GM12878 (cell line): ENCODE data around the gene MYH6. TPM values are rescaled to one million over a fixed set of nuclear protein-coding genes. Genes with fewer than 3 reads are reported as not detected.
"Not testable (repeated sequence)": the region's sequence is repeated elsewhere in the genome, so short reads cannot be mapped to it uniquely, and the experiment has no call there.

Experiments
- ATAC-seq: fragments of 200-7000 bp; cut with Tn5 transposase; 3 replicates; pipeline ENCODE4 v1.9.1; 2020; ENCODE audit warnings: mild to moderate bottlenecking, moderate library complexity
- BruUV-seq: library from RNA; stranded (reverse); fragments of 400-500 nt; replicated peaks from 2 replicates; lab custom pipeline; 2021; lab: Mats Ljungman, UMichigan
- CTCF ChIA-PET: fragments of 300-600 bp; sonication (Branson Sonifier 250); formaldehyde crosslinking; extraction: SDS; loops from one replicate; lab custom pipeline; 2021; ENCODE audit warnings: inconsistent platforms; lab: Yijun Ruan, JAX
- POLR2A ChIA-PET: fragments of 350-600 bp; formaldehyde crosslinking; extraction: SDS; loops from one replicate; lab custom pipeline; 2021; ENCODE audit warnings: inconsistent platforms; lab: Charles Lee
- RAD21 ChIA-PET: fragments of 300-600 bp; sonication (Branson Sonifier 250); formaldehyde crosslinking; loops from one replicate; lab custom pipeline; 2023; ENCODE audit warnings: antibody characterized with exemption; ENCODE audit not compliant: unreplicated experiment; lab: Charles Lee
- SMC1A ChIA-PET: fragments of 300-600 bp; sonication (Branson Sonifier 250); formaldehyde crosslinking; loops from one replicate; lab custom pipeline; 2023; ENCODE audit not compliant: unreplicated experiment, uncharacterized antibody; lab: Charles Lee
- DNase-seq: peaks from one replicate; pipeline ENCODE4 v3.0.0-alpha.2; 2011; ENCODE audit warnings: low read depth, low spot score
- FAIRE-seq: peaks from 3 replicates; lab custom pipeline; 2011; peaks lifted over from hg19 to GRCh38; lab: Jason Lieb, UNC
- H2AFZ ChIP-seq: 2 replicates; pipeline ENCODE4 v1.6.0; 2011; ENCODE audit warnings: low read depth, low read length, control low read depth; ENCODE audit not compliant: control insufficient read depth
- H3K27ac ChIP-seq: 2 replicates; pipeline ENCODE4 v1.5.1; 2011; ENCODE audit warnings: control low read depth; ENCODE audit not compliant: control insufficient read depth, insufficient read depth
- H3K27me3 ChIP-seq, 2 experiments: replicated peaks in 1 of 2; 2 replicates each; pipeline versions ENCODE4 v1.6.0 to v1.6.1; 2011; ENCODE audit warnings: low read length in 1 of 2; ENCODE audit not compliant: control insufficient read depth in 2 of 2, insufficient read depth in 2 of 2
- H3K36me3 ChIP-seq, 2 experiments: 2 replicates each; pipeline ENCODE4 v1.5.1; 2011; ENCODE audit warnings: low read length in 1 of 2; ENCODE audit not compliant: control insufficient read depth in 2 of 2, insufficient read depth in 2 of 2
- H3K4me1 ChIP-seq: 2 replicates; pipeline ENCODE4 v1.6.1; 2011; ENCODE audit warnings: mild to moderate bottlenecking, low read length, moderate library complexity, mixed read lengths; ENCODE audit not compliant: control insufficient read depth, insufficient read depth
- H3K4me2 ChIP-seq: 2 replicates; pipeline ENCODE4 v1.6.0; 2011; ENCODE audit warnings: control low read depth; ENCODE audit not compliant: control insufficient read depth, insufficient read depth
- H3K4me3 ChIP-seq: fragments of 200-600 bp; sonication (generic); 2 replicates; pipeline ENCODE4 v1.5.1; 2016
- H3K79me2 ChIP-seq: 2 replicates; pipeline ENCODE4 v1.6.0; 2011; ENCODE audit warnings: low read length; ENCODE audit not compliant: control insufficient read depth, insufficient read depth
- H3K9ac ChIP-seq: 2 replicates; pipeline ENCODE4 v1.8.0; 2011; ENCODE audit warnings: low read length, control low read depth, mixed read lengths; ENCODE audit not compliant: control insufficient read depth, insufficient read depth
- H3K9me3 ChIP-seq: replicated peaks from 3 replicates; pipeline ENCODE4 v1.5.1; 2011; ENCODE audit warnings: mild to moderate bottlenecking, low read length; ENCODE audit not compliant: control insufficient read depth, insufficient read depth
- H4K20me1 ChIP-seq: 2 replicates; pipeline ENCODE4 v1.6.0; 2011; ENCODE audit not compliant: control insufficient read depth, insufficient read depth
- BCL3 ChIP-seq: IDR thresholded peaks from 2 replicates; pipeline ENCODE4 v1.6.1; 2011; ENCODE audit warnings: borderline replicate concordance, low read depth, mild to moderate bottlenecking, moderate library complexity, low read length; ENCODE audit not compliant: insufficient read depth, poor library complexity, severe bottlenecking
- CBX5 ChIP-seq: sonication (generic); IDR thresholded peaks from 2 replicates; pipeline ENCODE4 v1.6.1; 2016; ENCODE audit warnings: low read depth, moderate library complexity, mild to moderate bottlenecking, inconsistent platforms
- CHD4 ChIP-seq: fragments of 200-600 bp; sonication (generic); IDR thresholded peaks from 2 replicates; pipeline ENCODE4 v1.6.1; 2016; ENCODE audit warnings: mild to moderate bottlenecking
- EGR1 ChIP-seq, 2 experiments: IDR thresholded peaks; 1 replicate in 1 of 2; 2 replicates in 1 of 2; pipeline ENCODE4 v1.6.1; 2011 to 2012; ENCODE audit warnings: low read depth in 2 of 2, low read length in 2 of 2, borderline replicate concordance in 1 of 2, mild to moderate bottlenecking in 1 of 2, moderate library complexity in 1 of 2
- ESRRA ChIP-seq: IDR thresholded peaks from 2 replicates; pipeline ENCODE4 v1.6.1; 2012; ENCODE audit warnings: mild to moderate bottlenecking, low read length, improper control_type of control experiment
- IKZF1 ChIP-seq: fragments of 450-650 bp; conservative IDR thresholded peaks from 2 replicates; pipeline ENCODE4 v1.6.1; 2017; ENCODE audit warnings: antibody characterized with exemption, mild to moderate bottlenecking
- JUND ChIP-seq: IDR thresholded peaks from 2 replicates; pipeline ENCODE4 v1.6.1; 2012; ENCODE audit warnings: low read depth, mild to moderate bottlenecking, low read length, improper control_type of control experiment, moderate library complexity
- MXI1 ChIP-seq: fragments of 150-350 bp; IDR thresholded peaks from 2 replicates; pipeline ENCODE4 v1.6.1; 2011; ENCODE audit warnings: low read depth, mild to moderate bottlenecking, inconsistent platforms, low read length, improper control_type of control experiment
- NR2C1 ChIP-seq: fragments of 450-650 bp; IDR thresholded peaks from 2 replicates; pipeline ENCODE4 v1.6.1; 2017; ENCODE audit warnings: antibody characterized with exemption, mild to moderate bottlenecking, moderate library complexity
- SMC3 ChIP-seq: IDR thresholded peaks from 2 replicates; pipeline ENCODE4 v1.6.1; 2011; ENCODE audit warnings: low read length, improper control_type of control experiment, borderline replicate concordance
- SRF ChIP-seq, 2 experiments: IDR thresholded peaks; 2 replicates each; pipeline ENCODE4 v1.6.1; 2011; ENCODE audit warnings: low read depth in 2 of 2, low read length in 2 of 2, mild to moderate bottlenecking in 1 of 2, moderate library complexity in 1 of 2
- WGBS: methylation state at CpG from one replicate; pipeline ENCODE4 v1.1.6; 2016; ENCODE audit warnings: low lambda C conversion rate; ENCODE audit not compliant: insufficient replicate concordance, insufficient coverage; ENCODE audit errors: missing lambda C conversion rate; 5-methylcytosine and 5-hydroxymethylcytosine counted together
- in situ Hi-C: fragments of 300-500 bp; cut with MboI; formaldehyde crosslinking; loops from 9 replicates; pipeline ENCODE4 v1.14.3; 2018; ENCODE audit warnings: mixed read lengths
- intact Hi-C: fragments of 100-400 bp; cut with micrococcal nuclease; formaldehyde crosslinking; loops from one replicate; pipeline ENCODE4 v1.14.2; 2022; ENCODE audit not compliant: unreplicated experiment
- polyA plus RNA-seq, 11 experiments: library from polyadenylated mRNA; depleted of rRNA in 4 of 11; unstranded in 6 of 11; stranded (reverse) in 5 of 11; fragments of >200 nt; fragmentation: Nextera tagmentation in 4 of 11; fragmentation: Illumina TruSeq in 1 of 11; extraction: Ambion mirVana in 4 of 11; extraction: Trizol in 1 of 11; gene quantifications; 1 replicate in 1 of 11; 2 replicates in 10 of 11; pipeline versions ENCODE4 v1.2.1 to v1.2.3, GENCODE V29; 2011 to 2016; ENCODE audit warnings: inconsistent platforms in 2 of 11, missing spikeins in 2 of 11, low read depth in 1 of 11
- total RNA-seq, 4 experiments: library from RNA; depleted of rRNA in 3 of 4; stranded (reverse); fragments of >200 nt in 3 of 4; fragmentation: Illumina TruSeq in 1 of 4; extraction: Trizol in 1 of 4; gene quantifications; 2 replicates each; pipeline versions ENCODE4 v1.2.1 to v1.2.3, GENCODE V29; 2013 to 2021
- TF ChIP-seq, protein P1 (sequence below): IDR thresholded peaks from 2 replicates; pipeline ENCODE4 v1.6.1; 2012; ENCODE audit warnings: mild to moderate bottlenecking, low read depth, low read length

Gene MYH6
- total and polyA plus RNA-seq, 10 of the 15 experiments (the other 5 are each of a cell fraction or from before 2014, with no cell fraction given), result 0.01 to 0.84 (median 0.05) TPM; not detected in 7

- no peak for TF ChIP-seq SRF (IDR thresholded peaks at IDR 0.05; ENCODE audit: low read depth in 2 of 2, low read length in 2 of 2)
- TF ChIP-seq ESRRA, result no peak
- no peak for TF ChIP-seq NR2C1
Observed at GRCh38 chr14:23418021-23418420, 9.9 kb upstream of the MYH6 start (continued).

DNA sequence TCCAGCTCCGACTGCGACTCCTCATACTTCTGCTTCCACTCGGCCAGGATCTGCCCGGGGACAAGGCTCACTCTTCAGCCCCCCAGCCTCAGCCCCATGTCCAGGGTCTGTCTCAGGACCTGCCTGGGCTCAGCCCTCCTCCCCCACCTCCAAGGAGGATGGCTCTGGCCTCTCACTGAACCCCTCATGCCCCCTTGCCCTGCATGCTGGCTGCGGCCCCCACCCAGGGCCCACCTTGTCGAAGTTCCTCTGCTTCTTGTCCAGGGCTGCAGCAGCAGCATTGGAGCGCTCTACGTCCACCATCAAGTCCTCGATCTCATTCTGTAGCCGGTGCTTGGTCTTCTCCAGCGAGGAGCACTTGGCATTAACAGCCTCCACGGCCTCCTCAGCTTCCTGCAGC is 9.2 kb upstream of the MYH6 start:
- H4K20me1 ChIP-seq, CTCF ChIA-PET, H3K27ac ChIP-seq, RAD21 ChIA-PET, SMC1A ChIA-PET, H3K27me3 ChIP-seq, in situ Hi-C loops, H3K9me3 ChIP-seq, FAIRE-seq, H3K9ac ChIP-seq, intact Hi-C loops, ATAC-seq, DNase-seq, H3K4me2 ChIP-seq, H2AFZ ChIP-seq, H3K4me1 ChIP-seq, BruUV-seq, H3K79me2 ChIP-seq, POLR2A ChIA-PET, H3K4me3 ChIP-seq, H3K36me3 ChIP-seq: not testable (repeated sequence)
- WGBS, result 30% methylated on average over 12 of the region's 12 CpGs

DNA sequence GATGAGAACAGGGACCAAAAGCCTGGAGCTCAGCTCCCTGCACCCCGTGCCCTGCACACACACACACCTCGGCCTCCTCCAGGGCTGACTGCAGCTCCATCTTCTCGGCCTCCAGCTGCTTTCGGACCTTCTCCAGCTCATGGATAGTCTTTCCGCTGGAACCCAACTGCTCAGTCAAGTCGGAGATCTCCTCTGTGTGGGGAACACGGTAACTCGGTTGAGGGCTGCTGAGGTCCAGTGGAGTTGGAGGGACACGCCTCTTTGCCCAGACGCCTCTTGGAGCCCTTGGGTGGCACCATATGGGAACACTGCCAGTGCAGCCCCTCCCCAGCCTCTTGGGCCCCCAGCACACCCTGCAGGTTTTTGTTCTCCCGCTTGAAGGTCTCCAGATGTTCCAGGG is 8.7 kb upstream of the MYH6 start:
- no peak overlapping the region for H3K27ac ChIP-seq
- H3K79me2 ChIP-seq, result no peaks in the 10 kb centered on the region
- in situ Hi-C loops, result no loop called here
- ChIA-PET RAD21 (no interaction called here), SMC1A (no interaction called here), POLR2A (no interaction called here), CTCF (no interaction called here)
- 13% methylated on average over 11 of the region's 11 CpGs for WGBS
- H4K20me1 ChIP-seq, result no peaks in the 10 kb centered on the region
- ATAC-seq (no peak), DNase-seq (no peak), FAIRE-seq (no peak)
- no peaks in the 10 kb centered on the region for H3K36me3 ChIP-seq
- no peak overlapping the region for H2AFZ ChIP-seq
- H3K27me3 ChIP-seq, result no peaks in the 10 kb centered on the region; a peak in 2 of 4 replicates
- no peak overlapping the region for H3K4me3 ChIP-seq
- intact Hi-C loops, result no loop called here
- no peak overlapping the region for H3K9ac ChIP-seq
- H3K9me3 ChIP-seq, result no peaks in the 10 kb centered on the region
- BruUV-seq, result no TSS peak
- H3K4me2 ChIP-seq, result no peak overlapping the region
- H3K4me1 ChIP-seq, result no peaks in the 10 kb centered on the region
- TF ChIP-seq CBX5 (no peak), SMC3 (no peak), BCL3 (no peak), CHD4 (no peak), IKZF1 (no peak), MXI1 (no peak), JUND (no peak), ESRRA (no peak), EGR1 (IDR thresholded peaks at IDR 0.05; ENCODE audit: borderline replicate concordance in 1 of 2, low read depth in 2 of 2, low read length in 2 of 2) (no peak)
- TF ChIP-seq, protein P1, sequence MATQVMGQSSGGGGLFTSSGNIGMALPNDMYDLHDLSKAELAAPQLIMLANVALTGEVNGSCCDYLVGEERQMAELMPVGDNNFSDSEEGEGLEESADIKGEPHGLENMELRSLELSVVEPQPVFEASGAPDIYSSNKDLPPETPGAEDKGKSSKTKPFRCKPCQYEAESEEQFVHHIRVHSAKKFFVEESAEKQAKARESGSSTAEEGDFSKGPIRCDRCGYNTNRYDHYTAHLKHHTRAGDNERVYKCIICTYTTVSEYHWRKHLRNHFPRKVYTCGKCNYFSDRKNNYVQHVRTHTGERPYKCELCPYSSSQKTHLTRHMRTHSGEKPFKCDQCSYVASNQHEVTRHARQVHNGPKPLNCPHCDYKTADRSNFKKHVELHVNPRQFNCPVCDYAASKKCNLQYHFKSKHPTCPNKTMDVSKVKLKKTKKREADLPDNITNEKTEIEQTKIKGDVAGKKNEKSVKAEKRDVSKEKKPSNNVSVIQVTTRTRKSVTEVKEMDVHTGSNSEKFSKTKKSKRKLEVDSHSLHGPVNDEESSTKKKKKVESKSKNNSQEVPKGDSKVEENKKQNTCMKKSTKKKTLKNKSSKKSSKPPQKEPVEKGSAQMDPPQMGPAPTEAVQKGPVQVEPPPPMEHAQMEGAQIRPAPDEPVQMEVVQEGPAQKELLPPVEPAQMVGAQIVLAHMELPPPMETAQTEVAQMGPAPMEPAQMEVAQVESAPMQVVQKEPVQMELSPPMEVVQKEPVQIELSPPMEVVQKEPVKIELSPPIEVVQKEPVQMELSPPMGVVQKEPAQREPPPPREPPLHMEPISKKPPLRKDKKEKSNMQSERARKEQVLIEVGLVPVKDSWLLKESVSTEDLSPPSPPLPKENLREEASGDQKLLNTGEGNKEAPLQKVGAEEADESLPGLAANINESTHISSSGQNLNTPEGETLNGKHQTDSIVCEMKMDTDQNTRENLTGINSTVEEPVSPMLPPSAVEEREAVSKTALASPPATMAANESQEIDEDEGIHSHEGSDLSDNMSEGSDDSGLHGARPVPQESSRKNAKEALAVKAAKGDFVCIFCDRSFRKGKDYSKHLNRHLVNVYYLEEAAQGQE, result no peak
